Measurements from ENCODE around the gene UBL4A. TPM values are rescaled to one million over a fixed set of nuclear protein-coding genes. Genes with fewer than 3 reads are reported as not detected.

UBL4A gene
- total RNA-seq, 2 donors from 2014 or later: 29.1 to 35.9 TPM

- Histone ChIP-seq H3K36me3 (ENCODE audit: control insufficient read depth, insufficient read depth, low read length) (no peaks in the 10 kb centered on the region), H3K9me3 (ENCODE audit: control insufficient read depth, low read length) (no peaks in the 10 kb centered on the region), H3K9ac (ENCODE audit: extremely low read depth, low read length, poor library complexity, severe bottlenecking) (peak overlapping the region; percentile 49), H3K27me3 (ENCODE audit: control insufficient read depth, insufficient read depth, low read length, poor library complexity, severe bottlenecking) (no peaks in the 10 kb centered on the region), H3K4me3 (ENCODE audit: low read length) (peak overlapping the region; percentile 81), H3K27ac (ENCODE audit: low read depth, low read length) (peak overlapping the region; percentile 81), H3K4me1 (ENCODE audit: control insufficient read depth, insufficient read depth, low read length) (no peaks in the 10 kb centered on the region)
- H3K27me3 Mint-ChIP-seq (ENCODE audit: insufficient read depth): no peaks in the 10 kb centered on the region
- H3K9me3 Mint-ChIP-seq: peaks cover 41% of the 10 kb centered on the region
- peaks cover 11% of the 10 kb centered on the region for H3K4me1 Mint-ChIP-seq
- peak overlapping the region; percentile 94 for H3K27ac Mint-ChIP-seq
- no peak for TF ChIP-seq CTCF (conservative IDR thresholded peaks at IDR 0.05)
- DNase-seq: no peak
- 2% methylated on average over 16 of the region's 19 CpGs; no CpG with 5 or more reads in 1 of the 2 experiments for WGBS, 2 experiments (ENCODE audit: insufficient coverage in 1 of 2, insufficient read length in 1 of 2)
- peak overlapping the region; percentile 68 for H3K4me3 Mint-ChIP-seq
- H3K36me3 Mint-ChIP-seq (ENCODE audit: low read depth): peaks cover 9% of the 10 kb centered on the region
Measured at GRCh38 chrX:154516656-154517100, 30.3 kb upstream of the UBL4A start.

- Histone ChIP-seq H3K4me1 (ENCODE audit: control insufficient read depth, insufficient read depth, low read length) (no peaks in the 10 kb centered on the region), H3K4me3 (ENCODE audit: low read length) (peak within 1 kb of the TSS; percentile 83), H3K9ac (ENCODE audit: extremely low read depth, low read length, poor library complexity, severe bottlenecking) (peak within 1 kb of the TSS; percentile 51), H3K27me3 (ENCODE audit: control insufficient read depth, insufficient read depth, low read length, poor library complexity, severe bottlenecking) (no peaks in the 10 kb centered on the region), H3K36me3 (ENCODE audit: control insufficient read depth, insufficient read depth, low read length) (no peaks in the 10 kb centered on the region), H3K27ac (ENCODE audit: low read depth, low read length) (peak within 1 kb of the TSS; percentile 81), H3K9me3 (ENCODE audit: control insufficient read depth, low read length) (no peaks in the 10 kb centered on the region)
- Mint-ChIP-seq H3K27me3 (ENCODE audit: insufficient read depth) (no peaks in the 10 kb centered on the region), H3K4me1 (peaks cover 11% of the 10 kb centered on the region), H3K4me3 (peak within 1 kb of the TSS; percentile 68), H3K9me3 (peaks cover 46% of the 10 kb centered on the region), H3K36me3 (ENCODE audit: low read depth) (peaks cover 10% of the 10 kb centered on the region), H3K27ac (peak within 1 kb of the TSS; percentile 94)
- peak; percentile 96 for DNase-seq
- 0% methylated on average over 59 of the region's 59 CpGs; no CpG with 5 or more reads in 1 of the 2 experiments for WGBS, 2 experiments (ENCODE audit: insufficient coverage in 1 of 2, insufficient read length in 1 of 2)
- TF ChIP-seq CTCF (conservative IDR thresholded peaks at IDR 0.05): no peak
Measured at GRCh38 chrX:154515966-154516655, 29.7 kb upstream of the UBL4A start, which contains the start of gene FAM3A. Gene FAM3A (minus strand): TSS chrX:154516232. CDS start chrX:154515772, 460 bp downstream.

GRCh38 chrX:154515090-154515965, 28.9 kb upstream of the UBL4A start:
- DNase-seq: peak; percentile 53
- no peak overlapping the region for H3K27ac Mint-ChIP-seq
- H3K36me3 Mint-ChIP-seq (ENCODE audit: low read depth): peaks cover 14% of the 10 kb centered on the region
- H3K9ac ChIP-seq (ENCODE audit: extremely low read depth, low read length, poor library complexity, severe bottlenecking): peak overlapping the region; percentile 51
- TF ChIP-seq CTCF (conservative IDR thresholded peaks at IDR 0.05): no peak
- H3K4me1 ChIP-seq (ENCODE audit: control insufficient read depth, insufficient read depth, low read length): no peaks in the 10 kb centered on the region
- no peak overlapping the region for H3K27ac ChIP-seq (ENCODE audit: low read depth, low read length)
- H3K27me3 Mint-ChIP-seq (ENCODE audit: insufficient read depth): no peaks in the 10 kb centered on the region
- H3K9me3 ChIP-seq (ENCODE audit: control insufficient read depth, low read length): no peaks in the 10 kb centered on the region
- peak overlapping the region; percentile 68 for H3K4me3 Mint-ChIP-seq
- no peaks in the 10 kb centered on the region for H3K36me3 ChIP-seq (ENCODE audit: control insufficient read depth, insufficient read depth, low read length)
- peak overlapping the region; percentile 83 for H3K4me3 ChIP-seq (ENCODE audit: low read length)
- WGBS, 2 experiments (ENCODE audit: insufficient coverage in 1 of 2, insufficient read length in 1 of 2): 26 to 100% methylated on average over 1 to 34 of the region's 34 CpGs
- H3K9me3 Mint-ChIP-seq: peaks cover 54% of the 10 kb centered on the region
- H3K27me3 ChIP-seq (ENCODE audit: control insufficient read depth, insufficient read depth, low read length, poor library complexity, severe bottlenecking): no peaks in the 10 kb centered on the region
- peaks cover 11% of the 10 kb centered on the region for H3K4me1 Mint-ChIP-seq
